Keratinocyte (primary cell): ENCODE data around the gene SEC14L2.

ENCODE experiments used
- CTCF ChIP-seq, 3 experiments: IDR thresholded peaks in 1 of 3; conservative IDR thresholded peaks in 1 of 3; optimal IDR thresholded peaks in 1 of 3; 2 replicates in 2 of 3; 3 replicates in 1 of 3; pipeline versions ENCODE3 to v1.5.1; 2011; ENCODE audit warnings: low read length in 3 of 3, mild to moderate bottlenecking in 3 of 3, moderate library complexity in 2 of 3, control low read depth in 1 of 3, inconsistent platforms in 1 of 3; ENCODE audit not compliant: insufficient read depth in 2 of 3; ENCODE audit errors: extremely low read depth in 1 of 3
- EZH2 ChIP-seq: IDR thresholded peaks from one replicate; pipeline ENCODE4 v1.6.1; 2012; ENCODE audit warnings: inconsistent platforms, mild to moderate bottlenecking, low read length, moderate library complexity

DNA sequence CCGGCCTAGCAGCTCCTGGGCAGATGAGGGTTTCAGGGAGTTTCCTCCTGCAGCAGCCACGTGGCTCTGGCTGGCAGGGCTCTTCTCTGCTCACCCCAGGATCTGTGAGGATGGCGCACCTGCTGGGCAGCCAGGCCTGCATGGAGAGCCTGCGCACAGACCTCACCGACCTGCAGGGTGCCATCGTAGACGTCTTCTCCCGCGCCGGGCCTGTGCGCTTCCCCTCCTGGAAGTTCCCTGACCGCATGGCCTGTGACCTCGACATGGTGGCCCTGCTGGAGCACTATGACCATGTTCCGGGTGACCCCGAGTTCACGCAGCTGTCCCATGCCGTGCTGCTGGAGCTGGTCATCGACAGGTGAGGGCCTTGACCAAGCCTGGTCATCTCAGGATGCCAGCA is 30.9 kb upstream of the SEC14L2 start:
- no peak for TF ChIP-seq EZH2
- no peak for TF ChIP-seq CTCF (optimal IDR thresholded peaks at IDR 0.05 in 1 of 3, IDR thresholded peaks at IDR 0.05 in 1 of 3, conservative IDR thresholded peaks at IDR 0.05 in 1 of 3; ENCODE audit: extremely low read depth in 1 of 3, insufficient read depth in 2 of 3, low read length in 3 of 3)
